Stimulated activated naive CD4-positive, alpha-beta T cell treated with Interleukin-2 at 50 U/mL for 16 hours (primary cell): ENCODE data around the gene CDC42EP1.
"Not testable (repeated sequence)": the region's sequence is repeated elsewhere in the genome, so short reads cannot be mapped to it uniquely, and the experiment has no call there.

Experiments used
- DNase-seq: peaks from one replicate; lab custom pipeline; 2025; lab: John Stamatoyannopoulos, UW

Gene CDC42EP1

DNA sequence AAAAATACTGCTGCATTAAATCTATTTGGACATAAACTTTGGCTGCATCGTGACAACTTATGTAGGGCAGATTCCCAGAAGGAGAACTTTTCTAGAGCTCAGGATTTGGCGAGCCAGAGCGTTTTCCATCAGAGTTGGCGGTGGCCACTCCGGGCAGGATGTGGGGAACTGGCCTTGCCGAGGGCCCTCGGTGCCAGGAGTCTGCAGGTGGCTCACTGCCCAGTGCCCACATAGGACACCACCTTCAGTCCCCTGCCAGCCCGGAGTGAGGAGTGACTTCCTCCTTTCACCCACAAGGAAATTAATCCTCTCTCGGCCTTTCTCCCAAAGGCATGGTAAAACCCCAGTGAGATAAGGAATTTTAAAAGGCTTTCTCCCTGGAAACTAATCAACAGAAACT lies 21.2 kb downstream of the CDC42EP1 start:
- DNase-seq = no peak

GRCh38 chr22:37582526-37582925 lies 22.2 kb downstream of the CDC42EP1 start:
- no peak for DNase-seq

DNA sequence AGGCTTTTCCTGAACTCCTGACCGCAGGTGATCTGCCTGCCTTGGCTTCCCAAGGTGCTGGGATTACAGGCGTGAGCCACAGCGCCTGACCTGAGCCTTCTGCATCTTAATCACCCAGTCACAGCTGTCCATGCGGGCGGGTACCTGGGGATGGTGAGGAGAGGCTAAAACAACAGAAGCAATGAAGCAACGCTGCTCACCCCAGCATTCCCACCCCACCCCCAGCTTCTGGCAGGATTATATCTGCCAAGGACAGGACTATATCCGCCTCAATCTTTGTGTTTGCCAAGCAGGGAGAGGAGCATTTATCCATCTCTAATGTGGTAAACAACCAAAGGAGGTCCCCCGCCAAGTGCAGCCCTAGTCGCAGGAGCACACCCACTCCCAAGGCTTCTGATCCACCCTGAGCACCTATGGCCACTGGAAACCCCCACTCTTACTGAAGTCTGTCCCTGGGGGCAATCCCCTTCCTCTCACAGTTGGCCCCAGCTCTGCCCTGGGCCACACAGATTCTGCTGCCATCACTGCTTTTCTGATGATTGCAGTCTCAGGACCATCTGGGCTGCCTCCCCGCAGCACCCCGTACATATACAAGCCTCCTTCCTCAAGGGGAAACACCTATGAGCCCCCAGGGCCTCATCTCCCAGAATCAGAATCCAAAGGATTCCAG lies 28.4 kb downstream of the CDC42EP1 start:
- DNase-seq = no peak

DNA sequence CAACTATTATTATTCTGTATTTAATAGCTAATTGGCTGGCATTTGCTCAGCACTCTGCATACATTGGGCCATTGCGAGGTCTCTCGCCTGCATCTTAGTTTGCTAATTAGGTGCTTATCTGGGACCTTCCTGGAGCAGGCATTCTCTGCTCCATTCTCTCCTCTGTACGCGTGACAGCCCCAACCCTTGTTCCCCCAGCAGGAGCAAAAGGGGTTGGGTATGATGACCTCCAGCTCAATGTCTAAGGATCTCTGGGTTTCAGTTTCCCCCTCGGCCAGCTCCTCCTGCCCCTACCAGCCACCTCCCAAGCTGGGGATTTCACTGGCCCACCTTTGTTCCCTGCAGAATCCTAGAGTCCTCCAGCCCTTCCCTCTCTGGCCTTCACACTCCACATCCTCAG lies 29.4 kb downstream of the CDC42EP1 start:
- DNase-seq = no peak

- DNase-seq = not testable (repeated sequence)
These were observed 30.8 kb downstream of the CDC42EP1 start for GRCh38 chr22:37591081-37591480.

GRCh38 chr22:37591823-37592404 lies 31.6 kb downstream of the CDC42EP1 start:
- no peak for DNase-seq

DNA sequence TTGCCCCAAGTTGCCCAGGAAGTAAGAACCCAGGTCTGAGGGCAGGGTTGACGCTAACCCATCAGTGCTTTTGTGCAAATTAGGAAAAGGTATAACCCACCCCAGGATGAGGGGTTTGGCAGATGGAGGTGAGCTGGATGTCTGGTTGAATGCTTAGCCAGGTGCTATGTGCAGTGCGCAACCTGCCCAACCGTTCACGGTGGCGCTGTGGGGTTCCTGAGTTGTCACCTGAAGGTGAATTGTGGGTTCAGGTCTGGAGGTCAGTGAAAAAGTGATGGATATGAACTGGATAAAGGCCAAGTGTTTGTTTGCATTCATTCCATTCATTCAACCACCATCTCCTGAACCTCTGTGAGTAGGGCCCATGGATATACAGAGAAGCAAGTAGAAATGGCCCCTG lies 34.0 kb downstream of the CDC42EP1 start:
- DNase-seq = no peak

DNA sequence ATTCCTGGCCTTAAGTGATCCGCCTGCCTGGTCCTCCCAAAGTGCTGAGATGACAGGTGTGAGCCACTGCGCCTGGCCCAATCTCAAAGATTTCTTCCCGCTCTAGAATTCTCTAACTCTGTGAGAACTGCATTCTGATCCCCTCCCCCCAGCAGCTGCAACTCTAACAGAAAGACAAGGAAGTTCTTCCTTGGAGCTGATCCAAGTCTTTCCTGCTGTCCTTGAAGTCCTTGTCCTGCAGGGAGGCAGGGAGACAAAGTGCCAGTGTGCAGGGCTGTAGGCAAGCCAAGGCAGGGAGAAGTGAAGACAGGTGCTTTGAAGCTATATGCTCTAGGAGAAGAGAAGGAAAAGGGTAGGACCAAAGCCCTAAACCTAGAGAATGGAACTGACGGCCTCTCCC lies 38.9 kb downstream of the CDC42EP1 start:
- DNase-seq = no peak

GRCh38 chr22:37601203-37601539 lies 40.9 kb downstream of the CDC42EP1 start:
- DNase-seq = no peak

DNA sequence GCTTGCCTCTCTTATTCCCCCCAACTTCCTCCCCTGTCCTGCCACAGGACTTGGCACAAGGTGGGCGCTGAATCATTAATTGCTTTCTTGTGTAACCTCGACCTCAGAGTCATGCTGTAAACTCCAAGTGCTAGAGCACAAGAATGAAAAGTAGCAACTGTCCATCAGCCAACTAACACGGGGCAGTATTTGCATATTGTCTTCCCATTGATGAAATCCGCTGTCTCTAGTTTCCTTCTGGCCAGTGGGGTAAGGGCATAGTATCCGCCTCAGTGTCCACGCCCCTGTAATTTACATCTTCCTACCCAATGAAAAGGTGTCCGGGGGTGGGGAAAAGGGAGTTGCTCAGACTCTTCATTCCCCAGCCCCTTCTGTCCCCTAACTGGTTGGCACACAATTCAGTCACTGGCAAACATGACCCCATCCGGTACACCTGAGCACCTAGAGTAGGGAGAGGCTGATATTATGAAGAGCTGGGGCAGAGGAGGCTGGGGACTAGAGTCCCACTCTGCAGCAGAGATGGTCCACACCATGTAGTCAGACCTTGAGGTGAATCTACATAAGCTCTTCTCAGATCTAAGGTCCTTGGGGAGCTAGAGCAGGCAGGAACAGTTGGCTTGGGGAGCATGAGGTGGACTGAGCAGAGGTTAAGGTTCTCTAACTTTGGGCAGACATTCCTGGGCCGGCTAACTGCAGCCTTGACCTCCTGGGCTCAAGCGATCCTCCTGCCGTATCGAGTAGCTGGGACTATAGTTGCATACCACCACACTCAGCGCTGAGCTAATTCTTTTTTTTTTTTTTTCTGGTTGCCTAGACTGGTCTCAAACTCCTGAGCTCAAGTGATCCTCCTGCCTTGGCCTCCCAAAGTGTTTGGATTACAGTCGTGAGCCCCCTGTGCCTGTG lies 41.5 kb downstream of the CDC42EP1 start:
- DNase-seq = no peak

DNA sequence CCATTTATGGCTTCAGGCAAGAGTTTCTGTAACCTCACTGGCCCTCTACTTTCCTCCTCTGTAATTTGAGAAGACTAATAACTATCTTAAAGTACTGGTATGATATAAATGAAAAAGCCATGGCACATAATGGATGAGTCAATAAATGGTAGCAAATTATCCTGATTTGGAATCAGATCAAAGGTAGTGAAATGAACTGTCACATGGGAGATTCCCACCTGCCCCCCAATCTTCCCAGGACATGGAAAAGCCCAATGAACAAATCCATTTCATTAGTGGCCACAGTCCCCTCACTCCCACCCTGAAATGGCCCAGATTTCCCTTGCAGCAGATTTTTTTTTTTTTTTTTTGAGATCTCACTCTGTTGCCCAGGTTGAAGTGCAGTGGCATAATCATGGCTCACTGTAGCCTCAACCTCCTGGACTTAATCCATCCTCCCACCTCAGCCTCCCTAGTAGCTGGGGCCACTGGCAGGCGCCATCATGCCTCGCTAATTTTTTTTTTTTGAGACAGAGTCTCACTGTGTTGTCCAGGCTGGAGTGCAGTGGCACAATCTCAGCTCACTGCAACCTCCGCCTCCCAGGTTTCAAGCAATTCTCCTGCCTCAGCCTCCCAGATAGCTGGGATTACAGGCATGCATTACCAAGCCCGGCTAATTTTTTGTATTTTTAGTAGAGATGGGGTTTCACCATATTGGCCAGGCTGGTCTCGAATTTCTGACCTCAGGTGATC lies 42.4 kb downstream of the CDC42EP1 start:
- not testable (repeated sequence) for DNase-seq

GRCh38 chr22:37604074-37604473 lies 43.8 kb downstream of the CDC42EP1 start:
- DNase-seq = no peak

DNA sequence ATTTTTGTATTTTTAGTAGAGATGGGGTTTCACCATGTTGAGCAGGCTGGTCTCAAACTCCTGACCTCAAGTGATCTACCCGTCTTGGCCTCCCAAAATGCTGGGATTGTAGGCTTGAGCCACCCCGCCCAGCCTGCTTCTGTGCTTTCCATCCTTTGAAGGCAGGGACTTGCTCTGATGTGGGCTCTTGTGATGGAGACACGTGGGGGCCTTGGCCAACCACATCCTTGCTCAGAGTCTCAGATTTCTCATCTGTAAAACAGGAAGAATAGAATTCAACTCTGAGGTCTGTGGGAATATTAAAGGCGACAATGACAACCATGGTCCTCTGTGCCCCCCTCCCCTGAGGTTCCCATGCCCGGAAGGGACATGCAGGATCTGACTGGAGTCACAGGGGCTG lies 44.6 kb downstream of the CDC42EP1 start:
- peak; percentile 45 for DNase-seq

DNA sequence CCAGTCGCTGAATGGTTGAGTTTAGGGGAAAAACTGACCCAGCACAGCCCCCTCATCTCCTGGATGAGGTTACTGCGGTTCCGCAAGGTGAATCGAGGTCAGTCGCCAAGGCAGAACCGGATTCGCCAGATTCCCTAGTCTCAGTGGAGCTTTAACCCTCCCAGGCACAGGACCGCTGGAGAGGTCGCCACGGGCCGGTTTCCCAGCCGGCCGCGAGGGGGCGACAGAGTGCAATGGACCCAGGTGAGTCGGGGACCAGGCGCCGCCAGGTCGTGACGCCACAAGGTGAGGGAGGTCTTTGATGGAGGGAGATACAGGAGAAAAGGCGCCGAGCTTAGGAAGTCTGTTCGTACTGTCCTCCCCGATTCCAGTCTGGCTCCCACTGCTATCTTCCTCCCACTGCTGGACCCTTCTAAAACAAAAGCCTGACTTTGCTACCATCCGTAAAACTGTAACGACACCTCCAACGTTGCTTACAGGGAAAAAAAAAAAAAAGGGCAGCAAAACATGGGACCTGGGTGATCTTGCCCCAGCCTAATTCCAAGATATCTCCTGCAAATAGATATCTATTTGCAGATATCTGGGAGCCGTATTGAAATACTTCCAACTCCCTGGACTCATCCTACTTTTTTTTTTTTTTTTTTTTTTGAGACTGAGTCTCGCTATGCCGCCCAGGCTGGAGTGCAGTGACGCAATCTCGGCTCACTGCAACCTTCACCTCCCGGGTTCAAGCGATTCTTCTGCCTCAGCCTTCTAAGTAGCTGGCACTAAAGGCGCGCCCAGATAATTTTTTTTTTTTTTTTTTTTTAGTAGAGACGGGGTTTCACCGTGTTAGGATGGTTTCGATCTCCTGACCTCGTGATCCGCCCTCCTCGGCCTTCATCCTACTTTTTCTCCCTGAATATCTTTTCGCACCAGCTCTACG lies 47.0 kb downstream of the CDC42EP1 start:
- DNase-seq = peak; percentile 87

DNA sequence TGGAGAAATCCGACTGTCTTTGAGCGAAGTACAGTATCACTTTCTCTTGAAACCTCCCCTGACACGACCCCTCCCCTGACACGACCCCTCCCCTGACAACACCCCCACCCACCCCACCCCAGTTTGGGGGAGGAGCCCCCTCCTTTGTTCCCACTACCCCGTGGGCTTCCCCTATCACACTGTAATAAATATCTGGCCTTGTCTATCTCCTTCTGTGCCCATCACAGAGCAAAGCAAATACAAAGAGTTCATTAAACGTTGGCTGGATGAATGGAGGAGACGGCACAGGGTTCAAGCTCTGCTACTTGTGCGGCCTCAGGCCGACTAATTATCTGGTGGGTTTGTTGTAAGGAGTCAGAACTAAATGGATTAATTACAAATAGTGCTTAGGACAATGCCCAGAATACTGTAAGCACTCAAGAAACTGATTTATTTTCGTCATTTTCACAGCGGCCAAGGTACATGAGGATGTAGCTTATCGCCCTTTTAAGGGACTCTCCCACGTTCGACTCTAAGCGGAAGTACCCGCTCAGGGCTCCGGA lies 47.7 kb downstream of the CDC42EP1 start:
- DNase-seq = no peak

GRCh38 chr22:37608477-37609239 lies 48.4 kb downstream of the CDC42EP1 start, which contains the start of gene GGA1:
TSS of gene GGA1 (plus strand) at chr22:37608834. CDS start at chr22:37608861, 27 bp downstream.
- DNase-seq = peak; percentile 96

DNA sequence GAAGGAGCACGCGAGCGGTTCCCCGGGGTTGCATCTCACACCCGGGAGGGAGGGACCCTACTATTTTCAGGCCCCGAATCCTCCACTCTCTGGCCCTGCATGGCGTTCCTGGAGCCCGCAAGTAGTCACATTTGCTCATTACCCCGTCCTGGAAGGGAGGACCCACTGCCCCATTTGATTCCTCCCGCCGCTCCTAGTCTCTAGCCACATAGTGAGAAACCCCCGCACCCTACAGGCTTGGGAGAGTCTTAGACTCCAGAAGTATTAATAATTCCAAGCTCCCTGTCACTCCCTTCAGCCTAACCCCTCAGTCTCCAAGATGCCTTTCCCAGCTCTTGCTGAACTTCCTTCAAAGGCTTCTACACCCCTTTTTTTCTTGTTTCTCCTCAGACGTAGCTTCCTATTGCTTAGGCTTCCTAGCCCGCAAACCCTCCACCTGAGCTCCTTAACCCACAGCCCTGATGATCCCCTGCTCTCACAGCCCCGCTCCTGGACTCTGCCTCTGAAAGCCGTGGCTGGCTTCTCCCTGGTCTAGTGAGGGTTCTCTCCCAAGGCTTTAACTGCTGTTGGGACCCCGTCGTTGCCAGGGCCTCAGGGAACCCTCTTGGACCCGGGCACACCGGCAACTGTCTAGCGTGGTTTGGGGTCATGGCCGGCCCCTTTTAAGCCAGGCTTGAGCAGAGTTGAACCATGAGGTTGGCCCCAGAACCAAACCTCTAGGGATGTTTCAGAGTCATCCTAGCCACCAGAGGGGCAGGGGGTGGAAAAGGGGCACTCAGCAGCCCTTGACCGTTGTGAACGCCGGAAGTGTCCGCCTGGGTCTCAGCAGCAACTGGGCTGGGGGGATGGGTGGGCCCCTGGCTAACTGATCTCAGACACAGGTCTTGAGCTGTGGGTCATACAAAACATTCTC lies 49.2 kb downstream of the CDC42EP1 start:
- DNase-seq = no peak

DNA sequence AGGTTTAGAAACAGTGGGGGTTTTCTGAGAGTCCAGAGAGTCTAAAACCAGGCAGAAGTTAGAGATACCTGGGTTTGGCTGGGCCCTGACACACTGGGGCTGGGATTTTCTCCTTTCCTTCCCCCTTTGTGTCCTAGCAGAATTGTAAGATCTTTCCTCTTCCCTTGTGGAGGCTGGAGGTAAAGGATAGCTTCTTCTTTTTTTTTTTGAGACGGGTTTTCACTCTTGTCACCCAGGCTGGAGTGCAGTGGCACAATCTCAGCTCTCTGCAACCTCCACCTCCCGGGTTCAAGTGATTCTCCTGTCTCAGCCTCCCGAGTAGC lies 49.8 kb downstream of the CDC42EP1 start:
- DNase-seq = not testable (repeated sequence)

GRCh38 chr22:37610480-37611129 lies 50.3 kb downstream of the CDC42EP1 start:
- DNase-seq = no peak
